T-helper 2 cell treated with Interferon-gamma antibody and Interleukin-4, amounts not matched to agents 100 ng/mL and 5 ng/mL, for 36 hours (primary cell): Measurements from ENCODE around the gene KAZN. TPM values are rescaled to one million over a fixed set of nuclear protein-coding genes. Genes with fewer than 3 reads are reported as not detected.

Experiments
- intact Hi-C: fragments of 100-400 bp; cut with micrococcal nuclease; formaldehyde crosslinking; loops from one replicate; pipeline ENCODE4 v1.15.1; 2023
- total RNA-seq: library from RNA; stranded (reverse); gene quantifications from 2 replicates; pipeline ENCODE4 v1.2.3, GENCODE V29; 2022

The KAZN gene
- total RNA-seq, 1 donor from 2014 or later = 0.48 TPM

- intact Hi-C loops = no loop called here
Measured at GRCh38 chr1:14845851-14846250, 247.4 kb downstream of the KAZN start.

GRCh38 chr1:14846688-14847087 is 248.2 kb downstream of the KAZN start:
- intact Hi-C loops = no loop called here

- intact Hi-C loops = no loop called here
Measured at GRCh38 chr1:14848203-14848602, 249.7 kb downstream of the KAZN start.

GRCh38 chr1:14848625-14849024 is 250.1 kb downstream of the KAZN start:
- intact Hi-C loops = no loop called here

- intact Hi-C loops = no loop called here
Measured at GRCh38 chr1:14849038-14849437, 250.6 kb downstream of the KAZN start.

- intact Hi-C loops = no loop called here
Measured at GRCh38 chr1:14850563-14850962, 252.1 kb downstream of the KAZN start.

- intact Hi-C loops = no loop called here
Measured at GRCh38 chr1:14851760-14852159, 253.3 kb downstream of the KAZN start.

- intact Hi-C loops = no loop called here
Measured at GRCh38 chr1:14852291-14852690, 253.8 kb downstream of the KAZN start.

- intact Hi-C loops = no loop called here
Measured at GRCh38 chr1:14853518-14853917, 255.0 kb downstream of the KAZN start.

- intact Hi-C loops = no loop called here
Measured at GRCh38 chr1:14855268-14855667, 256.8 kb downstream of the KAZN start.

GRCh38 chr1:14855801-14856200 is 257.3 kb downstream of the KAZN start:
- intact Hi-C loops = no loop called here

- intact Hi-C loops = no loop called here
Measured at GRCh38 chr1:14857436-14858195, 259.1 kb downstream of the KAZN start.

- intact Hi-C loops = no loop called here
Measured at GRCh38 chr1:14862114-14862771, 263.8 kb downstream of the KAZN start.

- intact Hi-C loops = no loop called here
Measured at GRCh38 chr1:14865106-14865505, 266.6 kb downstream of the KAZN start.

- intact Hi-C loops = no loop called here
Measured at GRCh38 chr1:14866911-14867612, 268.6 kb downstream of the KAZN start.

GRCh38 chr1:14869187-14869586 is 270.7 kb downstream of the KAZN start:
- intact Hi-C loops = no loop called here

GRCh38 chr1:14871218-14871970 is 272.9 kb downstream of the KAZN start:
- intact Hi-C loops = no loop called here

GRCh38 chr1:14872762-14873161 is 274.3 kb downstream of the KAZN start:
- intact Hi-C loops = no loop called here

- intact Hi-C loops = no loop called here
Measured at GRCh38 chr1:14873677-14874076, 275.2 kb downstream of the KAZN start.

GRCh38 chr1:14875524-14876509 is 277.3 kb downstream of the KAZN start:
- intact Hi-C loops = no loop called here
